GM23338 (cell line): ENCODE data around the gene PRPSAP1. TPM values are rescaled to one million over a fixed set of nuclear protein-coding genes. Genes with fewer than 3 reads are reported as not detected.

Experiments
- ATAC-seq: fragments of 200-7000 bp; cut with Tn5 transposase; 3 replicates; pipeline ENCODE4 v1.9.1; 2020
- DNase-seq: peaks from one replicate; pipeline ENCODE4 v3.0.0-alpha.2; 2015; ENCODE audit warnings: low spot score
- H2AFZ ChIP-seq: fragments of 200-600 bp; sonication (generic); 2 replicates; pipeline ENCODE4 v1.8.0; 2016; ENCODE audit warnings: antibody characterized with exemption, mild to moderate bottlenecking, moderate library complexity
- H3F3A ChIP-seq: fragments of 200-600 bp; sonication (generic); replicated peaks from 2 replicates; pipeline ENCODE4 v1.8.0; 2017; ENCODE audit warnings: antibody characterized with exemption, mixed run types, low read depth
- H3K27ac ChIP-seq: fragments of 200-600 bp; sonication (generic); 2 replicates; pipeline ENCODE4 v1.6.1; 2016; ENCODE audit warnings: low read depth
- H3K27me3 ChIP-seq: fragments of 200-600 bp; sonication (generic); 2 replicates; pipeline ENCODE4 v1.8.0; 2016; ENCODE audit warnings: mild to moderate bottlenecking, mixed run types, moderate library complexity; ENCODE audit not compliant: insufficient read depth
- H3K36me3 ChIP-seq: fragments of 200-600 bp; sonication (generic); 2 replicates; pipeline ENCODE4 v1.8.0; 2016; ENCODE audit warnings: mild to moderate bottlenecking; ENCODE audit not compliant: insufficient read depth
- H3K4me1 ChIP-seq: fragments of 200-600 bp; sonication (generic); 2 replicates; pipeline ENCODE4 v1.8.0; 2016; ENCODE audit warnings: mild to moderate bottlenecking, moderate library complexity; ENCODE audit not compliant: insufficient read depth
- H3K4me2 ChIP-seq: fragments of 200-600 bp; sonication (generic); 2 replicates; pipeline ENCODE4 v1.7.1; 2017; ENCODE audit warnings: mixed run types
- H3K4me3 ChIP-seq: fragments of 200-600 bp; sonication (generic); 2 replicates; pipeline ENCODE4 v1.6.1; 2016; ENCODE audit warnings: mixed run types
- H3K79me2 ChIP-seq: fragments of 200-600 bp; sonication (generic); replicated peaks from 2 replicates; pipeline ENCODE4 v1.8.0; 2017; ENCODE audit warnings: mild to moderate bottlenecking; ENCODE audit not compliant: insufficient read depth
- H3K9me2 ChIP-seq: fragments of 200-600 bp; sonication (generic); 2 replicates; pipeline ENCODE4 v1.8.0; 2017; ENCODE audit not compliant: insufficient read depth
- H4K20me1 ChIP-seq: fragments of 200-600 bp; sonication (generic); replicated peaks from 2 replicates; pipeline ENCODE4 v1.8.0; 2017; ENCODE audit warnings: mild to moderate bottlenecking; ENCODE audit not compliant: insufficient read depth
- H3K27ac Mint-ChIP-seq: 2 replicates; pipeline ENCODE4 v1.8.0; 2020; ENCODE audit warnings: inconsistent platforms, mild to moderate bottlenecking, moderate library complexity, mixed read lengths
- H3K27me3 Mint-ChIP-seq: 3 replicates; pipeline ENCODE4 v1.8.0; 2022; ENCODE audit warnings: low read depth, mild to moderate bottlenecking, moderate library complexity, mixed read lengths, inconsistent platforms; ENCODE audit not compliant: insufficient read depth, poor library complexity
- H3K36me3 Mint-ChIP-seq: 3 replicates; pipeline ENCODE4 v1.8.0; 2021; ENCODE audit warnings: low read depth, mild to moderate bottlenecking, inconsistent platforms, moderate library complexity, mixed read lengths
- H3K4me1 Mint-ChIP-seq: 3 replicates; pipeline ENCODE4 v1.8.0; 2020; ENCODE audit warnings: mild to moderate bottlenecking, inconsistent platforms, mixed read lengths
- H3K4me3 Mint-ChIP-seq: 3 replicates; pipeline ENCODE4 v1.8.0; 2021; ENCODE audit warnings: moderate library complexity, mild to moderate bottlenecking, inconsistent platforms, mixed read lengths
- H3K9me3 Mint-ChIP-seq: 3 replicates; pipeline ENCODE4 v1.8.0; 2020; ENCODE audit warnings: moderate library complexity, mild to moderate bottlenecking, inconsistent platforms, mixed read lengths
- CREB1 ChIP-seq: fragments of 250-450 bp; sonication (Bioruptor Pico); IDR thresholded peaks from 2 replicates; pipeline ENCODE4 v1.5.0; 2020; ENCODE audit warnings: low read depth, mild to moderate bottlenecking, moderate library complexity
- CTCF ChIP-seq, 2 experiments: fragments of 200-600 bp in 1 of 2; sonication (generic) in 1 of 2; conservative IDR thresholded peaks; 2 replicates each; pipeline versions ENCODE4 v1.5.1 to v1.6.1; 2016 to 2017; ENCODE audit warnings: antibody characterized with exemption in 2 of 2, low read depth in 2 of 2, mild to moderate bottlenecking in 2 of 2, moderate library complexity in 1 of 2
- ETS1 ChIP-seq: IDR thresholded peaks from 2 replicates; pipeline ENCODE4 v1.6.1; 2016; ENCODE audit warnings: antibody characterized with exemption
- EZH2 ChIP-seq: fragments of 200-600 bp; sonication (generic); IDR thresholded peaks from one replicate; pipeline ENCODE4 v1.8.0; 2017; ENCODE audit warnings: antibody characterized with exemption, mild to moderate bottlenecking, low read depth; ENCODE audit not compliant: unreplicated experiment
- EZH2phosphoT487 ChIP-seq: fragments of 200-600 bp; sonication (generic); IDR thresholded peaks from one replicate; pipeline ENCODE4 v1.8.1; 2018; ENCODE audit warnings: antibody characterized with exemption; ENCODE audit not compliant: unreplicated experiment
- NANOG ChIP-seq: IDR thresholded peaks from 2 replicates; pipeline ENCODE4 v1.6.1; 2016; ENCODE audit warnings: antibody characterized with exemption, borderline replicate concordance
- POLR2AphosphoS5 ChIP-seq: IDR thresholded peaks from 2 replicates; pipeline ENCODE4 v1.6.1; 2016; ENCODE audit warnings: antibody characterized with exemption, low read depth
- REST ChIP-seq: IDR thresholded peaks from one replicate; pipeline ENCODE4 v1.6.1; 2018; ENCODE audit warnings: antibody characterized with exemption; ENCODE audit not compliant: unreplicated experiment
- ZNF114 ChIP-seq: fragments of 250-450 bp; sonication (Bioruptor Pico); IDR thresholded peaks from 2 replicates; pipeline ENCODE4 v1.5.0; 2020; ENCODE audit warnings: mild to moderate bottlenecking, moderate library complexity
- ZNF331 ChIP-seq: fragments of 250-450 bp; sonication (Bioruptor Pico); IDR thresholded peaks from 2 replicates; pipeline ENCODE4 v1.5.0; 2020; ENCODE audit warnings: low read depth, mild to moderate bottlenecking, moderate library complexity
- polyA plus RNA-seq: library from polyadenylated mRNA; unstranded; fragments of >200 nt; fragmentation: Nextera tagmentation; extraction: Ambion mirVana; gene quantifications from 2 replicates; pipeline ENCODE4 v1.2.1, GENCODE V29; 2016
- total RNA-seq: library from RNA; depleted of rRNA; stranded (reverse); fragments of >200 nt; shearing (Covaris generic); gene quantifications from 2 replicates; pipeline ENCODE4 v1.2.3, GENCODE V29; 2014
- TF ChIP-seq, protein P1 (sequence below): fragments of 250-450 bp; sonication (Bioruptor Pico); IDR thresholded peaks from 2 replicates; pipeline ENCODE4 v1.5.0; 2020; ENCODE audit warnings: mild to moderate bottlenecking, moderate library complexity

The PRPSAP1 gene
- total and polyA plus RNA-seq, 2 experiments from 2014 or later = 39.5 to 58.8 TPM

DNA sequence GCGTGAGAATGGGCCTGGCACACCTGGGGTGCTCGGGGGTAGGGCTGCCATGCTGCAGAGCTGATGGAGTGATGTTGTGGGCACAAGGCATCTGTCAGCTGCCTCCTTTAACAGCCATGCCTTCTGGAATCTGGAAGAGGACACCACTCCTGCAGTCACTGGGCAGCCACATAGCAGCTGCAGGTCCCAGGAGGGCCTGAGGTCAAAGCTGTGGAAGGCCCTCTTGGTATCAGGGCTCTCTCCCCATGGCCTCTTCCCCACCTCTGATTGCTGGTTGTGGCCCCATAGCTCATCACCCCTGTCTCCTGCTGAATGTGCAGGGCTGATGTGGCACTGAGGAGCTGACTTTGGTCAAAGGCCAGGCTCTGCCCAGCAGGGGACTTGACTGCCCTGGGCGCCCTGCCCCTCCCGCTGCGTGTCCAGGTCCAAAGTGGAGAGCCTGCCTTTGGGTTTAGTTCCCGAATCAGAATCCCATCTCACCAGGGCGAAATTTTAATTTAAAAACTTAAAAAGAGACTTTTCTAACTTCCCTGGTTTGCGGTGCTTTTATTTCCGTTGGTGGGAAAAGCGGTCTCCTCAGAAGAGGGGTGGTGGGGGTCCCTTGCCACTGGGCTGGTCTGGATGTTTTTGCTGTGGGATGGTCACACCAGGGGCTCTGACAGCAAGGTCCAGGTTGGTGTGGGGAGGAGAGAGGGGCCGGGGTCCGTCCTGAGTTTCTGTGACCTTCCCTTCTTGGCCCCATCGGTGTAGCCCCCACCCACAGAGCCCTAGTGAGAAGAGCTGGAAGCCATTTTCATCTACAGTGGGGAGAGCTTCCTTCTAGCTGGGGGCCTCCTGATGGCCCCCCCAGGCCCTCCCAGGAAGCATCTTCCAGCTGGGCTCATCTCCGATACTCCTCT lies 82.7 kb downstream of the PRPSAP1 start (continued):
- TF ChIP-seq REST (no peak), CTCF (conservative IDR thresholded peaks at IDR 0.05; ENCODE audit: low read depth in 2 of 2) (no peak), ZNF331 (CRISPR knock-in tag) (no peak), EZH2phosphoT487 (no peak), ETS1 (no peak), POLR2AphosphoS5 (no peak), CREB1 (CRISPR knock-in tag) (no peak), EZH2 (no peak)

- Histone ChIP-seq H3K4me1 (peaks cover 27% of the 10 kb centered on the region), H3K9me2 (no peaks in the 10 kb centered on the region), H3K79me2 (peaks cover 21% of the 10 kb centered on the region), H3K36me3 (no peaks in the 10 kb centered on the region), H3F3A (peaks cover 3% of the 10 kb centered on the region; the same call in 1 of the 2 replicates), H3K4me3 (no peak overlapping the region), H3K4me2 (no peak overlapping the region), H2AFZ (no peak overlapping the region), H4K20me1 (no peaks in the 10 kb centered on the region), H3K27me3 (no peaks in the 10 kb centered on the region), H3K27ac (no peak overlapping the region)
- no peaks in the 10 kb centered on the region for H3K9me3 Mint-ChIP-seq
- peaks cover 11% of the 10 kb centered on the region; the same call in 2 of the 3 replicates for H3K36me3 Mint-ChIP-seq
- H3K27me3 Mint-ChIP-seq = peaks cover 22% of the 10 kb centered on the region
- ATAC-seq (no peak), DNase-seq (no peak)
- no peak overlapping the region for H3K4me3 Mint-ChIP-seq
- H3K4me1 Mint-ChIP-seq = peaks cover 50% of the 10 kb centered on the region
- no peak overlapping the region for H3K27ac Mint-ChIP-seq
- TF ChIP-seq NANOG (no peak), EZH2phosphoT487 (no peak), POLR2AphosphoS5 (no peak), ZNF114 (CRISPR knock-in tag) (no peak), CREB1 (CRISPR knock-in tag) (no peak)
- TF ChIP-seq, protein P1, sequence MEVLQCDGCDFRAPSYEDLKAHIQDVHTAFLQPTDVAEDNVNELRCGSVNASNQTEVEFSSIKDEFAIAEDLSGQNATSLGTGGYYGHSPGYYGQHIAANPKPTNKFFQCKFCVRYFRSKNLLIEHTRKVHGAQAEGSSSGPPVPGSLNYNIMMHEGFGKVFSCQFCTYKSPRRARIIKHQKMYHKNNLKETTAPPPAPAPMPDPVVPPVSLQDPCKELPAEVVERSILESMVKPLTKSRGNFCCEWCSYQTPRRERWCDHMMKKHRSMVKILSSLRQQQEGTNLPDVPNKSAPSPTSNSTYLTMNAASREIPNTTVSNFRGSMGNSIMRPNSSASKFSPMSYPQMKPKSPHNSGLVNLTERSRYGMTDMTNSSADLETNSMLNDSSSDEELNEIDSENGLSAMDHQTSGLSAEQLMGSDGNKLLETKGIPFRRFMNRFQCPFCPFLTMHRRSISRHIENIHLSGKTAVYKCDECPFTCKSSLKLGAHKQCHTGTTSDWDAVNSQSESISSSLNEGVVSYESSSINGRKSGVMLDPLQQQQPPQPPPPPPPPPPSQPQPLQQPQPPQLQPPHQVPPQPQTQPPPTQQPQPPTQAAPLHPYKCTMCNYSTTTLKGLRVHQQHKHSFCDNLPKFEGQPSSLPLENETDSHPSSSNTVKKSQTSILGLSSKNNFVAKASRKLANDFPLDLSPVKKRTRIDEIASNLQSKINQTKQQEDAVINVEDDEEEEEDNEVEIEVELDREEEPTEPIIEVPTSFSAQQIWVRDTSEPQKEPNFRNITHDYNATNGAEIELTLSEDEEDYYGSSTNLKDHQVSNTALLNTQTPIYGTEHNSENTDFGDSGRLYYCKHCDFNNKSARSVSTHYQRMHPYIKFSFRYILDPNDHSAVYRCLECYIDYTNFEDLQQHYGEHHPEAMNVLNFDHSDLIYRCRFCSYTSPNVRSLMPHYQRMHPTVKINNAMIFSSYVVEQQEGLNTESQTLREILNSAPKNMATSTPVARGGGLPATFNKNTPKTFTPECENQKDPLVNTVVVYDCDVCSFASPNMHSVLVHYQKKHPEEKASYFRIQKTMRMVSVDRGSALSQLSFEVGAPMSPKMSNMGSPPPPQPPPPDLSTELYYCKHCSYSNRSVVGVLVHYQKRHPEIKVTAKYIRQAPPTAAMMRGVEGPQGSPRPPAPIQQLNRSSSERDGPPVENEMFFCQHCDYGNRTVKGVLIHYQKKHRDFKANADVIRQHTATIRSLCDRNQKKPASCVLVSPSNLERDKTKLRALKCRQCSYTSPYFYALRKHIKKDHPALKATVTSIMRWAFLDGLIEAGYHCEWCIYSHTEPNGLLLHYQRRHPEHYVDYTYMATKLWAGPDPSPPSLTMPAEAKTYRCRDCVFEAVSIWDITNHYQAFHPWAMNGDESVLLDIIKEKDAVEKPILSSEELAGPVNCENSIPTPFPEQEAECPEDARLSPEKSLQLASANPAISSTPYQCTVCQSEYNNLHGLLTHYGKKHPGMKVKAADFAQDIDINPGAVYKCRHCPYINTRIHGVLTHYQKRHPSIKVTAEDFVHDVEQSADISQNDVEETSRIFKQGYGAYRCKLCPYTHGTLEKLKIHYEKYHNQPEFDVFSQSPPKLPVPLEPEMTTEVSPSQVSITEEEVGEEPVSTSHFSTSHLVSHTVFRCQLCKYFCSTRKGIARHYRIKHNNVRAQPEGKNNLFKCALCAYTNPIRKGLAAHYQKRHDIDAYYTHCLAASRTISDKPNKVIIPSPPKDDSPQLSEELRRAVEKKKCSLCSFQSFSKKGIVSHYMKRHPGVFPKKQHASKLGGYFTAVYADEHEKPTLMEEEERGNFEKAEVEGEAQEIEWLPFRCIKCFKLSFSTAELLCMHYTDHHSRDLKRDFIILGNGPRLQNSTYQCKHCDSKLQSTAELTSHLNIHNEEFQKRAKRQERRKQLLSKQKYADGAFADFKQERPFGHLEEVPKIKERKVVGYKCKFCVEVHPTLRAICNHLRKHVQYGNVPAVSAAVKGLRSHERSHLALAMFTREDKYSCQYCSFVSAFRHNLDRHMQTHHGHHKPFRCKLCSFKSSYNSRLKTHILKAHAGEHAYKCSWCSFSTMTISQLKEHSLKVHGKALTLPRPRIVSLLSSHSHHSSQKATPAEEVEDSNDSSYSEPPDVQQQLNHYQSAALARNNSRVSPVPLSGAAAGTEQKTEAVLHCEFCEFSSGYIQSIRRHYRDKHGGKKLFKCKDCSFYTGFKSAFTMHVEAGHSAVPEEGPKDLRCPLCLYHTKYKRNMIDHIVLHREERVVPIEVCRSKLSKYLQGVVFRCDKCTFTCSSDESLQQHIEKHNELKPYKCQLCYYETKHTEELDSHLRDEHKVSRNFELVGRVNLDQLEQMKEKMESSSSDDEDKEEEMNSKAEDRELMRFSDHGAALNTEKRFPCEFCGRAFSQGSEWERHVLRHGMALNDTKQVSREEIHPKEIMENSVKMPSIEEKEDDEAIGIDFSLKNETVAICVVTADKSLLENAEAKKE = no peak
Measured at GRCh38 chr17:76270127-76270592, 83.6 kb downstream of the PRPSAP1 start.
